Naive B cell (primary cell): Measurements from ENCODE around the gene KRTCAP2. TPM values are rescaled to one million over a fixed set of nuclear protein-coding genes. Genes with fewer than 3 reads are reported as not detected.
"Not testable (repeated sequence)": the region's sequence is repeated elsewhere in the genome, so short reads cannot be mapped to it uniquely, and the experiment has no call there.

Source experiments
- ATAC-seq, 2 donors: fragments of 150-1000 bp; cut with Tn5 transposase; 2 replicates each; pipeline ENCODE4 v1.10.0; 2021; ENCODE audit warnings: low read depth in 2 of 2, mild to moderate bottlenecking in 2 of 2, moderate library complexity in 2 of 2
- DNase-seq: peaks from one replicate; pipeline ENCODE4 v3.0.0; 2022
- H3K27ac Mint-ChIP-seq, 6 donors: one replicate each; pipeline ENCODE4 v1.8.0; 2020 to 2022; ENCODE audit warnings: mild to moderate bottlenecking in 6 of 6, mixed read lengths in 6 of 6, moderate library complexity in 5 of 6, inconsistent platforms in 2 of 6
- H3K27me3 Mint-ChIP-seq, 3 donors: one replicate each; pipeline ENCODE4 v1.8.0; 2021 to 2022; ENCODE audit warnings: mixed read lengths in 3 of 3, mild to moderate bottlenecking in 1 of 3
- H3K36me3 Mint-ChIP-seq, 2 donors: one replicate each; pipeline ENCODE4 v1.8.0; 2020 to 2022; ENCODE audit warnings: mixed read lengths in 2 of 2, inconsistent platforms in 1 of 2, mild to moderate bottlenecking in 1 of 2
- H3K4me1 Mint-ChIP-seq, 3 donors: one replicate each; pipeline ENCODE4 v1.8.0; 2020 to 2022; ENCODE audit warnings: mixed read lengths in 3 of 3, inconsistent platforms in 1 of 3, mild to moderate bottlenecking in 1 of 3, moderate library complexity in 1 of 3
- H3K4me3 Mint-ChIP-seq, 8 donors: one replicate each; pipeline ENCODE4 v1.8.0; 2020 to 2022; ENCODE audit warnings: mild to moderate bottlenecking in 8 of 8, mixed read lengths in 8 of 8, moderate library complexity in 8 of 8, inconsistent platforms in 2 of 8
- H3K9me3 Mint-ChIP-seq, 7 donors: one replicate each; pipeline ENCODE4 v1.8.0; 2020 to 2022; ENCODE audit warnings: mixed read lengths in 7 of 7, mild to moderate bottlenecking in 5 of 7, inconsistent platforms in 2 of 7, moderate library complexity in 1 of 7
- polyA plus RNA-seq, 6 donors: library from polyadenylated mRNA; unstranded; fragments of 300-500 nt; fragmentation: Illumina TruSeq; gene quantifications; one replicate each; pipeline ENCODE4 v1.2.3, GENCODE V29; 2021; ENCODE audit warnings: low read depth in 6 of 6

Gene KRTCAP2
- polyA plus RNA-seq, result 100 to 1,000 TPM; 340 to 379 (median 354) TPM

- H3K27me3 Mint-ChIP-seq, result no peaks in the 10 kb centered on the region
- peaks cover 42 to 47% (median 42%) of the 10 kb centered on the region in 3 donors for H3K4me1 Mint-ChIP-seq
- DNase-seq (peak; percentile 91), ATAC-seq (peak; percentile 78)
- H3K27ac Mint-ChIP-seq, result peak within 1 kb of the TSS; percentile 96 to 99 (median 98)
- H3K36me3 Mint-ChIP-seq, result peaks cover 5 to 9% of the 10 kb centered on the region in 2 donors
- no peaks in the 10 kb centered on the region for H3K9me3 Mint-ChIP-seq
- peak within 1 kb of the TSS; percentile 88 to 100 (median 98) for H3K4me3 Mint-ChIP-seq
Measured at GRCh38 chr1:155172732-155173477, at the start of gene KRTCAP2. Gene KRTCAP2 (minus strand): TSS chr1:155173304. CDS start chr1:155173224, 80 bp downstream.

GRCh38 chr1:155220211-155220965 is 47.3 kb upstream of the KRTCAP2 start:
- H3K4me3 Mint-ChIP-seq, H3K27ac Mint-ChIP-seq: not testable (repeated sequence)

DNA sequence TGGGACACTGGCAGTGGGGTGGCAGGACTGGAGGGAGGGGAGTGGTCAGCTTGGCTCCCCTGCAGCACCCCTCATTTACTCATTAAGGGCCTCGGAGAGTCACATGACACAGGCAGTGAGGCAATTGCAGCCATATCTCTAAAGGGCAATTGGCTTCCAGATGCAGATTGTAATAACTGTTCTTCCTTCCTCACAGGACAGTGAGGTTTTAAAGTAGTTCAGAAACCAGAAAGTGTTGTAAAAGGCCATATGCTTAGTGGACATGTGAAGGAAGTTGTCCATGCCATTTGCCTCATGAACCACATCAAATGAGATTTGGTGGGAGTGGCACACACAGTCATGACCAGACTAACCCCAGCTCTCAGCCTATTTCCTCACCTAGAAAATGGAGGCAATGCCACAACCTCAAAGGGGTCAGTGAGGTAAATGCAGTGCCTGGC is 46.5 kb upstream of the KRTCAP2 start:
- no peaks in the 10 kb centered on the region for H3K27me3 Mint-ChIP-seq
- no peak overlapping the region for H3K27ac Mint-ChIP-seq
- H3K4me3 Mint-ChIP-seq, result no peak overlapping the region
- no peaks in the 10 kb centered on the region for H3K36me3 Mint-ChIP-seq
- DNase-seq (no peak), ATAC-seq (no peak)
- H3K9me3 Mint-ChIP-seq, result no peaks in the 10 kb centered on the region
- peaks cover 12 to 26% (median 14%) of the 10 kb centered on the region in 3 donors for H3K4me1 Mint-ChIP-seq

More at GRCh38 chr1:155220211-155220965, 47.3 kb upstream of the KRTCAP2 start:
- H3K36me3 Mint-ChIP-seq, H3K27me3 Mint-ChIP-seq, H3K9me3 Mint-ChIP-seq, ATAC-seq, DNase-seq: not testable (repeated sequence)
- H3K4me1 Mint-ChIP-seq, result peaks cover 16 to 32% (median 18%) of the 10 kb centered on the region in 3 donors

DNA sequence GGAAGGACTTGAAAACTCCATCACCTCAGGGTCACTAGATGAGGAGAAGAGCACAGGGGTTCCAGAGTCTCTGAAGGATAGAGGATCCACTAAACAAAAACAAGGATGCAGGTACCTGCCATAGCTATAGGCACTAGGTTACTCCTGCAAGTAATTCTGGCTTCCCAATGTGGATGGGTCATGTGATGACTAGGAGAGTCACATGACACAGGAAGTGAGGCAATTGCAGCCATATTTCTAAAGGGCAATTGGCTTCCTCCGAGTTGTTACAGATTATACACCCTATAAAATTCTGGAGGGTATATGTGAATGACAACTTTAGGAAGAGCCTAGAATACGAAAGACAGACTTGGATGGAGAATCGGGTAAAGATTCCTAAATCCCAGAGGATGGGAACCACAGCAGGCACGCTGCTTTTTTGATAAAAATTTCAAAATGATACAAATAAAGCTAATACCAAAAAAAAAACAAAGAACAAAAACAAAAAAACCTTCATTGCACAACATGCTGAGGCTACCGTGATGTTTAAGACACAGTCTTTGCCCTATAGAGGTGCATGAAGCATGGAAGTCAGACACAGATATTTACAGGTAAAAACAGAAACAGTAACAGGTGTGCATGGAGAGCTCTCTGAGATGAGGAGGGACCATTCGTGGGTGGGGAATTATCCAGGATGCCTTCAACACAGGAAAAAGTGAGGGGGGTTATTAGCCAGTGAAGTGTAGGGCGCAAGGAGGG is 45.9 kb upstream of the KRTCAP2 start:
- no peak overlapping the region for H3K4me3 Mint-ChIP-seq
- H3K36me3 Mint-ChIP-seq, result no peaks in the 10 kb centered on the region
- DNase-seq (no peak), ATAC-seq (no peak)
- peaks cover 7 to 20% (median 10%) of the 10 kb centered on the region in 3 donors for H3K4me1 Mint-ChIP-seq
- no peaks in the 10 kb centered on the region for H3K9me3 Mint-ChIP-seq
- no peaks in the 10 kb centered on the region for H3K27me3 Mint-ChIP-seq
- no peak overlapping the region for H3K27ac Mint-ChIP-seq

- not testable (repeated sequence) for H3K4me1 Mint-ChIP-seq, H3K4me3 Mint-ChIP-seq, H3K9me3 Mint-ChIP-seq, DNase-seq, H3K36me3 Mint-ChIP-seq, H3K27me3 Mint-ChIP-seq, H3K27ac Mint-ChIP-seq, ATAC-seq
Measured at GRCh38 chr1:155214702-155215101, 41.6 kb upstream of the KRTCAP2 start.

DNA sequence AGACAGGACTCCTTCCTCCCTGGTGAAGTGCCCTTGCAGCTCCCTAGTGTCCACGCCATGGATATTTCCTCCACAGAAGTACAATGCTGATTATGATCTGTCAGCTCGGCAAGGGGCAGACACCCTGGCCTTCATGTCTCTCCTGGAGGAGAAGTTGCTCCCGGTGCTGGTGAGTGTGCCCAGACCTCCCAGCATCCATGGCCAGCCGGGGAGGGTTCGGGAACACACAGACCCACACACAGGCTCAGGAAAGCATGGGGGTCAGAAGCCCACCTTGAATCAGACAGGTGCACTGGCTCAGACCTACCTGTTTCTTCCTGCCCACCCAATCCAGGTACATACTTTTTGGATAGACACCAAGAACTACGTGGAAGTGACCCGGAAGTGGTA is 38.9 kb upstream of the KRTCAP2 start:
- not testable (repeated sequence) for H3K9me3 Mint-ChIP-seq, H3K27ac Mint-ChIP-seq, DNase-seq, H3K36me3 Mint-ChIP-seq, H3K4me3 Mint-ChIP-seq, H3K27me3 Mint-ChIP-seq, ATAC-seq
- peaks cover 12 to 22% (median 17%) of the 10 kb centered on the region in 3 donors for H3K4me1 Mint-ChIP-seq

DNA sequence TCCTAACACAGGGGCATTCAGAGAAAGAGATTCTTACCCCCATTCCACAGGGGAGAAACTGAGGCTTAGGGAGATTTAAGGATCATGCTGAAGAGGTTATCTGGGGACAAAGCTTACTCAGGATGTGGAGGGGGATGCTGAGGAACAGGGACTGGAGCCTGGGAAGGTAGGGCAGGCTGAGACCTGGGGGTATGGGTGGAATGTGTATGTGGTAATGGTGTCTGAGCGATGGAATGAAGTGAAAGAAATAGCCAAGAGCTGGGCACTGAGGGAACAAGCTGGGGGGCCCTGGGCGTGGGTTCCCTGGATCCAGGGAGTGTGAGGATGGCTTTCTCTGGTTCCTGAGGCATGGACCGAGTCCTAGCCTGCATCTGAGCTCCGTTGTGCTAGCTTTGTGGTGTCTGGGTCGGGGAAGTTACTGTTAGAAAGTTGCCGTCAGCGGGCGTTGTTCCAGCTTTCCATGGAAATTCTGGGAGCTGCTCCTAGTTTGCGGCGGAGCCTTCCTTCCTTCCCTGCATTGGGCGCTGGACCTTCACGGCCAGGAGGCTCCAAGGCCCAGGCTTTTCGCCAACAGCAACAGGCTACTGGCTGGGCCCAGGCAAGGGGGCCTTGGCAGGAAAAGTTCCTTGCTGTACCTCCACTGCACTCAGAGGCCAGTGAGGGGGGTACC is 38.4 kb upstream of the KRTCAP2 start:
- not testable (repeated sequence) for H3K9me3 Mint-ChIP-seq, H3K27ac Mint-ChIP-seq, ATAC-seq, H3K27me3 Mint-ChIP-seq, DNase-seq, H3K36me3 Mint-ChIP-seq
- Mint-ChIP-seq H3K4me1 (peaks cover 17 to 26% (median 20%) of the 10 kb centered on the region in 3 donors), H3K4me3 (peak overlapping the region in 4 of 8 donors; percentile 30 to 95 (median 56))

GRCh38 chr1:155210314-155211104 is 37.4 kb upstream of the KRTCAP2 start:
- no peak for ATAC-seq
- H3K4me3 Mint-ChIP-seq, result peak overlapping the region; percentile 18 to 95 (median 51)
- no peak for DNase-seq
- H3K36me3 Mint-ChIP-seq, result no peaks in the 10 kb centered on the region
- no peaks in the 10 kb centered on the region for H3K9me3 Mint-ChIP-seq
- no peaks in the 10 kb centered on the region for H3K27me3 Mint-ChIP-seq
- peaks cover 17 to 26% (median 20%) of the 10 kb centered on the region in 3 donors for H3K4me1 Mint-ChIP-seq
- peak overlapping the region in 4 of 6 donors; percentile 14 to 42 (median 28) for H3K27ac Mint-ChIP-seq

- Mint-ChIP-seq H3K4me3 (peak overlapping the region; percentile 87 to 96 (median 92)), H3K27me3 (no peaks in the 10 kb centered on the region), H3K36me3 (no peaks in the 10 kb centered on the region), H3K27ac (peak overlapping the region; percentile 95 to 99 (median 98)), H3K4me1 (peaks cover 17 to 26% (median 20%) of the 10 kb centered on the region in 3 donors), H3K9me3 (no peaks in the 10 kb centered on the region)
- DNase-seq (no peak), ATAC-seq (no peak)
Measured at GRCh38 chr1:155209312-155209721, 36.2 kb upstream of the KRTCAP2 start.

- H3K4me3 Mint-ChIP-seq, result peak within 1 kb of the TSS; percentile 87 to 96 (median 92)
- H3K4me1 Mint-ChIP-seq, result peaks cover 17 to 26% (median 20%) of the 10 kb centered on the region in 3 donors
- H3K27me3 Mint-ChIP-seq, result no peaks in the 10 kb centered on the region
- peak within 1 kb of the TSS; percentile 97 to 99 (median 98) for H3K27ac Mint-ChIP-seq
- no peaks in the 10 kb centered on the region for H3K9me3 Mint-ChIP-seq
- ATAC-seq, result peak; percentile 78 to 80
- DNase-seq, result peak; percentile 93
- H3K36me3 Mint-ChIP-seq, result no peaks in the 10 kb centered on the region
Measured at GRCh38 chr1:155208541-155209311, 35.6 kb upstream of the KRTCAP2 start, which contains the start of gene MTX1. Gene MTX1 (plus strand): TSS chr1:155208695. CDS start chr1:155208805, 110 bp downstream.

DNA sequence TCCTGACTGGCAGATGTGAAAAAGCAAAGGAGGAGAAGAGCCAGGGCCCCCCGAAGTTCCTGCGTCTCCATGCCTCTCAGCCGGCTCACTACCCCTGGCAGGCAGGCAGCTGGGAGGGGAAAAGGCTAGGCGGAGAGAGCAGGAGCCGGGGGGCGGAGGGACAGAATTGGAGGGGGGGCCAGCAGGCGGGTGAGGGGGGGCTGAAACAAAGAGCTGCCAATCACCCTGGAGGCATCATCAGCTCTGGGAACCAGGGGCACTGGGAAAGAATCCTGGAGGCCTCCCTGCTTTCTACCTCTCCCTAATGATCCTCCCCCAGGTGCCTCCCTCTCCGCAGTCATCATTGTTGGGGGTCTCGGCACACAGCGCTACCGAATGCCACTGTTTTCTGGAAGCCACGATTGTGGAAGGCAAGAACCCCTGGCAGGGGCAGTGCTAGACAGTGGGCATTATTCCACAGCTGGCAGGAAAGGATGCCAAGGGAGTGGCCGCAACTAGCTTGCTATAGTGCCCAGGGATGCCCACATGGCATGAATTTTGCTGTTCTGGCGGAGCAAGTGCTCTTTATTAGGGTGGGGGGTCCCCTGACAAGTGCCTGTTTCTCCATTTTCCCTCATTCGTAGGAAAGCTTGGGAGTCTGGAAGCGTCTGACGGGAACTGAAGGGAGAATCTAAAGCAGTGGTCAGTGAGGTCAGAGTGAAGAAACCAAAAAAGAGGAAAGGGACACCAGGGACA is 34.9 kb upstream of the KRTCAP2 start, which contains the start of gene THBS3:
TSS of gene THBS3 (minus strand) at position 92 of the 735 bp plus-strand sequence. CDS start at position 71, 21 bp downstream.
- DNase-seq, result no peak
- H3K4me1 Mint-ChIP-seq, result peaks cover 17 to 26% (median 20%) of the 10 kb centered on the region in 3 donors
- H3K9me3 Mint-ChIP-seq, result no peaks in the 10 kb centered on the region
- ATAC-seq, result no peak
- H3K27me3 Mint-ChIP-seq, result no peaks in the 10 kb centered on the region
- peak within 1 kb of the TSS; percentile 87 to 96 (median 92) for H3K4me3 Mint-ChIP-seq
- no peaks in the 10 kb centered on the region for H3K36me3 Mint-ChIP-seq
- peak within 1 kb of the TSS; percentile 97 to 99 (median 98) for H3K27ac Mint-ChIP-seq
